ENCODE results near the gene TMEM182. TPM values are rescaled to one million over a fixed set of nuclear protein-coding genes. Genes with fewer than 3 reads are reported as not detected.

The TMEM182 gene
- total RNA-seq, 1 donor from 2014 or later, result 3.7 TPM

DNA sequence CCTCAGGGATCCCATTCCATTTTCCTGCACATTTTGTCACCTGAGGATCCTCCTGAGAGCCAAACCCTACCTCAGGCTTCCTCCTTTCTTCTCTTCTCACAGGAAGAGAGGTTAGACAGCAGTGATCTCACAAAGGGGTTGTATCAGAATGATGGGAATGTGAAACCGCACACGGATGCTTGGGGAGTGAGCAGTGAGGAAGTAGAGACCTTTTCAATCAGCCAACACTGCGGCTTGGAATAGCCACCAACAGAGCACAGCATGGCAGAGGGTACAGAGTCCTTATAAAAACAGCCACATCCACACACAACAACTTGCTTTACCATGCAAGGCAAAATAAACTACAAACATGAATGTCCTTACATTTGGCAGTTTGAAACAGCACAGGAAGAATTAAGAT, 8.7 kb downstream of the TMEM182 start:
- Histone ChIP-seq H3K9me3 (no peaks in the 10 kb centered on the region), H3K36me3 (no peaks in the 10 kb centered on the region), H3K27ac (no peak overlapping the region), H3K4me3 (no peak overlapping the region), H3K27me3 (ENCODE audit: low read depth) (no peaks in the 10 kb centered on the region), H3K4me1 (no peaks in the 10 kb centered on the region)
- ATAC-seq (no peak), DNase-seq (no peak)
- TF ChIP-seq, protein P1, sequence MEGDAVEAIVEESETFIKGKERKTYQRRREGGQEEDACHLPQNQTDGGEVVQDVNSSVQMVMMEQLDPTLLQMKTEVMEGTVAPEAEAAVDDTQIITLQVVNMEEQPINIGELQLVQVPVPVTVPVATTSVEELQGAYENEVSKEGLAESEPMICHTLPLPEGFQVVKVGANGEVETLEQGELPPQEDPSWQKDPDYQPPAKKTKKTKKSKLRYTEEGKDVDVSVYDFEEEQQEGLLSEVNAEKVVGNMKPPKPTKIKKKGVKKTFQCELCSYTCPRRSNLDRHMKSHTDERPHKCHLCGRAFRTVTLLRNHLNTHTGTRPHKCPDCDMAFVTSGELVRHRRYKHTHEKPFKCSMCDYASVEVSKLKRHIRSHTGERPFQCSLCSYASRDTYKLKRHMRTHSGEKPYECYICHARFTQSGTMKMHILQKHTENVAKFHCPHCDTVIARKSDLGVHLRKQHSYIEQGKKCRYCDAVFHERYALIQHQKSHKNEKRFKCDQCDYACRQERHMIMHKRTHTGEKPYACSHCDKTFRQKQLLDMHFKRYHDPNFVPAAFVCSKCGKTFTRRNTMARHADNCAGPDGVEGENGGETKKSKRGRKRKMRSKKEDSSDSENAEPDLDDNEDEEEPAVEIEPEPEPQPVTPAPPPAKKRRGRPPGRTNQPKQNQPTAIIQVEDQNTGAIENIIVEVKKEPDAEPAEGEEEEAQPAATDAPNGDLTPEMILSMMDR (IDR thresholded peaks at IDR 0.05), result no peak
- intact Hi-C loops (cut with DNase I), result no loop called here

GRCh38 chr2:102771114-102771513, 9.3 kb downstream of the TMEM182 start:
- DNase-seq (no peak), ATAC-seq (no peak)
- Histone ChIP-seq H3K27ac (no peak overlapping the region), H3K27me3 (ENCODE audit: low read depth) (no peaks in the 10 kb centered on the region), H3K9me3 (no peaks in the 10 kb centered on the region), H3K4me1 (no peaks in the 10 kb centered on the region), H3K4me3 (no peak overlapping the region), H3K36me3 (no peaks in the 10 kb centered on the region)
- intact Hi-C loops (cut with DNase I), result no loop called here
- TF ChIP-seq, protein P1 (IDR thresholded peaks at IDR 0.05), result no peak

GRCh38 chr2:102772659-102773058, 10.8 kb downstream of the TMEM182 start:
- Histone ChIP-seq H3K9me3 (no peaks in the 10 kb centered on the region), H3K4me1 (no peaks in the 10 kb centered on the region), H3K4me3 (no peak overlapping the region), H3K27me3 (ENCODE audit: low read depth) (no peaks in the 10 kb centered on the region), H3K27ac (no peak overlapping the region), H3K36me3 (no peaks in the 10 kb centered on the region)
- DNase-seq (no peak), ATAC-seq (no peak)
- TF ChIP-seq, protein P1 (IDR thresholded peaks at IDR 0.05), result no peak
- intact Hi-C loops (cut with DNase I), result no loop called here

- ATAC-seq (no peak), DNase-seq (no peak)
- Histone ChIP-seq H3K27me3 (ENCODE audit: low read depth) (no peaks in the 10 kb centered on the region), H3K4me1 (no peaks in the 10 kb centered on the region), H3K4me3 (no peak overlapping the region), H3K9me3 (no peaks in the 10 kb centered on the region), H3K27ac (no peak overlapping the region), H3K36me3 (no peaks in the 10 kb centered on the region)
- intact Hi-C loops (cut with DNase I), result no loop called here
- TF ChIP-seq, protein P1 (IDR thresholded peaks at IDR 0.05), result no peak
Observed at GRCh38 chr2:102773149-102773705, 11.4 kb downstream of the TMEM182 start.

DNA sequence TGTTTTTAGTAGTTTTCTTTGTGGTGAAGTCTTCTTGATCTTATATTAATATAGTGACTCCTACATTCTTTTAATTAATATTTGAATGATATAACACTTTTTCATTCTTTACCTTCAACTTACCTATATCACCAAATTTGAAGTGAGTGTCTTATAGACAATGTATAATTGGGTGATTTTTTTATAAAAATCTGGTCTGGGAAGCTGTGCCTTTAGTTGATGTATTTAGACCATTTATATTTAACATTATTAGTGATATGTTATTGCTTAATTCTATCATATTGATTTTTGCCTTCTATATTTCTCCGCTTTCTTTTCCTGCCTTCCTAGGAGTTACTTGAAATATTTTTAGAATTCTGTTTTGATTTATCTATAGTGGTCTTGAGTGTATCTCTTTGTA, 16.4 kb downstream of the TMEM182 start:
- H3K36me3 ChIP-seq, result no peaks in the 10 kb centered on the region
- DNase-seq (no peak), ATAC-seq (no peak)
- no peak overlapping the region for H3K4me3 ChIP-seq
- TF ChIP-seq, protein P1 (IDR thresholded peaks at IDR 0.05), result no peak
- no peak overlapping the region for H3K27ac ChIP-seq
- H3K4me1 ChIP-seq, result no peaks in the 10 kb centered on the region
- intact Hi-C loops (cut with DNase I), result no loop called here
- no peaks in the 10 kb centered on the region for H3K9me3 ChIP-seq
- no peaks in the 10 kb centered on the region for H3K27me3 ChIP-seq (ENCODE audit: low read depth)

DNA sequence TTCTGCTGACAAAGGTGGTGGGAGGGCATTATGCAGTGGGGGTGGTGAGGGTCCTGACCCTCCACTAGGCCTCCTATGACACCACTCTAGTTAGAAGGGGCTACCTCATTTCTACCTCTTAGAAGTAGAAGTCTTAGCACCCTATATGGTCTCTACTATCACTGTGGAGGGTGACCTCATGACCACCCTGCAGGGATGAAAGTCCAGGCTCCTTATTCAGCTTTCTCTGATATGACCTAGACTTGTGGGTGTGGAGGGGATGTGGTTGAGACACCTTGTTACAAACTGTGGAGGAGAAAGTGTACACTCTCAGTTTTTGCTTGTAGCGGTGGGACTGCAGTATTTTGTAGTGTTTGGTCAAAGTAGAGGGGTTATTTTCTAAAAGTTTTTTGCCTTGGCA, 18.6 kb downstream of the TMEM182 start:
- ATAC-seq, result no peak
- no peak overlapping the region for H3K4me3 ChIP-seq
- intact Hi-C loops (cut with DNase I), result no loop called here
- H3K9me3 ChIP-seq, result no peaks in the 10 kb centered on the region
- H3K4me1 ChIP-seq, result no peaks in the 10 kb centered on the region
- H3K27me3 ChIP-seq (ENCODE audit: low read depth), result no peaks in the 10 kb centered on the region
- TF ChIP-seq, protein P1 (IDR thresholded peaks at IDR 0.05), result no peak
- H3K36me3 ChIP-seq, result no peaks in the 10 kb centered on the region
- H3K27ac ChIP-seq, result no peak overlapping the region
- no peak for DNase-seq
